ENCODE measurements around the gene RBM20. TPM values are rescaled to one million over a fixed set of nuclear protein-coding genes. Genes with fewer than 3 reads are reported as not detected.
"Not testable (repeated sequence)": the region's sequence is repeated elsewhere in the genome, so short reads cannot be mapped to it uniquely, and the experiment has no call there.

The RBM20 gene
- total RNA-seq, 1 donor from 2014 or later = 3.3 TPM

GRCh38 chr10:110723224-110723891, 79.2 kb downstream of the RBM20 start:
- Histone ChIP-seq H3K4me3 (ENCODE audit: low read depth, low read length) (no peak overlapping the region), H3K27me3 (ENCODE audit: control insufficient read depth, insufficient read depth, low read length) (no peaks in the 10 kb centered on the region), H3K36me3 (ENCODE audit: control insufficient read depth, insufficient read depth, low read length) (no peaks in the 10 kb centered on the region)
- no peak for TF ChIP-seq CTCF (IDR thresholded peaks at IDR 0.05; ENCODE audit: insufficient read depth, low read length, poor library complexity, severe bottlenecking)
- DNase-seq (ENCODE audit: low read depth) = no peak

GRCh38 chr10:110724116-110724921, 80.2 kb downstream of the RBM20 start:
- TF ChIP-seq CTCF (IDR thresholded peaks at IDR 0.05; ENCODE audit: insufficient read depth, low read length, poor library complexity, severe bottlenecking) = no peak
- Histone ChIP-seq H3K36me3 (ENCODE audit: control insufficient read depth, insufficient read depth, low read length) (no peaks in the 10 kb centered on the region), H3K4me3 (ENCODE audit: low read depth, low read length) (no peak overlapping the region), H3K27me3 (ENCODE audit: control insufficient read depth, insufficient read depth, low read length) (no peaks in the 10 kb centered on the region)
- no peak for DNase-seq (ENCODE audit: low read depth)

GRCh38 chr10:110724937-110725336, 80.8 kb downstream of the RBM20 start:
- TF ChIP-seq CTCF (IDR thresholded peaks at IDR 0.05; ENCODE audit: insufficient read depth, low read length, poor library complexity, severe bottlenecking) = no peak
- no peak for DNase-seq (ENCODE audit: low read depth)
- Histone ChIP-seq H3K4me3 (ENCODE audit: low read depth, low read length) (no peak overlapping the region), H3K27me3 (ENCODE audit: control insufficient read depth, insufficient read depth, low read length) (no peaks in the 10 kb centered on the region), H3K36me3 (ENCODE audit: control insufficient read depth, insufficient read depth, low read length) (no peaks in the 10 kb centered on the region)

GRCh38 chr10:110725801-110726630, 81.9 kb downstream of the RBM20 start:
- H3K27me3 ChIP-seq (ENCODE audit: control insufficient read depth, insufficient read depth, low read length) = no peaks in the 10 kb centered on the region
- no peak overlapping the region for H3K4me3 ChIP-seq (ENCODE audit: low read depth, low read length)
- TF ChIP-seq CTCF (IDR thresholded peaks at IDR 0.05; ENCODE audit: insufficient read depth, low read length, poor library complexity, severe bottlenecking) = no peak
- no peak for DNase-seq (ENCODE audit: low read depth)
- H3K36me3 ChIP-seq (ENCODE audit: control insufficient read depth, insufficient read depth, low read length) = no peaks in the 10 kb centered on the region

- H3K27me3 ChIP-seq (ENCODE audit: control insufficient read depth, insufficient read depth, low read length); H3K4me3 ChIP-seq (ENCODE audit: low read depth, low read length); H3K36me3 ChIP-seq (ENCODE audit: control insufficient read depth, insufficient read depth, low read length); DNase-seq (ENCODE audit: low read depth): not testable (repeated sequence)
Measured at GRCh38 chr10:110727785-110728184, 83.6 kb downstream of the RBM20 start.
